HG03571 (cell line): Measurements from ENCODE around the gene GBP7.
A peak's percentile ranks its signal among the peaks of the same experiment; 100 is the strongest.
"Not testable (repeated sequence)": the region's sequence is repeated elsewhere in the genome, so short reads cannot be mapped to it uniquely, and the experiment has no call there.

Experiments
- ATAC-seq: cut with Tn5 transposase; IDR thresholded peaks from one replicate; pipeline ENCODE4 v1.9.1; 2021; ENCODE audit not compliant: unreplicated experiment

Gene GBP7

DNA sequence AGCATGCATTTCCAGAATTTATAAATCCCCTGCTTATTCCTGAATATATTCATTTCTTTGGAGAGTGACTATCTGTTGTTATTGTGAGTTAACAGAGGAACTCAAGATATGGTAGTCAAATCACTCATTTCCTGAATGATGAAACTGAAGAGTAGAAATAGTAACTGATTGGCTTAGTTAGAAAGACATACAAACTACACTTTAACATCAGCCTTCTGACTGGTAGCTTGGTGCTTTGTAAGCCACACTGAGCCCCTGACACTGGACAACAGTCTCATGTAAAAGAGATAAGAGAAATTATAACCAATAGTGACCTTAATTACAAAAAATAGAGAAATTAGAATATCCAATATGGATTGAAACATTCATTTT is 4.8 kb downstream of the GBP7 start:
- no peak for ATAC-seq

DNA sequence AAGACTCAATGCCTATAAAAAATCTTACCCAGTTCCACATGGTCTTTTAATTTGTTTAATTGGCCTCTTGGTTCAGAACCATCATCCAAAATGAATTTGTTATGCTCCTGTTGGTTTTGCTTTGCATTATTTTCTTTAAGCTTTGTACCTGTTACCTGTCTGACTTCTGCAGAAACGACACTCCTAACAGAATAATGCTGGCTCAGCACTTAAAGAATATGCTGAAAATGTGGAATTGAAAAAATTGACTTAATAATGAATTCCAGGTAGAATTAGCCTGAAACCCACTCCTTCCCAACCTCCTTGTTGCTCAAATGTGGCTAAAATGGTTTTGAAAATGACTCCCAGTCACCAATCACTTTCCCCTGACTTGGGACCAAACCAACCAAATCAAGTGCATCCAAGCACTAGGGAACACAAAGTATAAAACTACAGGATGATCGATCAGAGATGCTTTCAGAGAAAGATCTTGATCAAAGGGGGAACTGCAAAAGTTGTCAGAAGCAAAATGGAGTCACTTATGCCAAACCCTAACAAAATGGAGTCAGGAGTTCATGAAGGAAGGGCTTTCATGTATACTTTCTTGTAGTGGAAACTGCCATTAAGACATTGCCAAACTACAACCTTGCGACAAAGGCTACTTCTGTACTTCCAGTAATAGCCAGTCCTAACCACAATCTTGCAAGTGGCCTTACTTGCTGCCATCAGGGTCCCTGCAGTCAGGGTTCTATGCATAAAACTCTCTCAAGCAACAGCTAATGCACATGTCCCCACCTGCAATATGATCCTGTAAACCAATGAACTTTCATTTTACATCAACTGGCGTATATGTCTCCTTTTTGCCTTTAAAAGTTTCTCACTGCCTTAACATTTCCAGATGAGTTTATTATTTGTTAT is 5.4 kb downstream of the GBP7 start:
- no peak for ATAC-seq

DNA sequence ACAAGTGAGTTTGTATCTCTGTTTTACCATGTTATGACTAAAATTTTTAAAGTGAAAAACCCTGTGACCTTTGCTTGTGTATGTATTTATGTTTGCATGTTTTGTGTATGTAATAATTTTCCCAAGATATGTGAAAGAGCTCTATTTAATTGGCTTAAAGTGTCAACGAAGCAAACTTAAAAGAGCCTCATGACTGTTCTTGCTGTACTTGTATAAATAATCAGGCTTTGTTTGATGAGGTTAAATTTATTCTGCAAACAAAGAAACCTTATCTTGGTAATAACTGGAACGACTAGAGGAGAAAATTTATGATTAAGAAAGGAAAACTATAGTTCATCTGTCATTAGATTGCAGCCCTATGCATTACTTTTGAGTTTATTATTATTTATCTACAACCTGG is 6.6 kb downstream of the GBP7 start:
- no peak for ATAC-seq

DNA sequence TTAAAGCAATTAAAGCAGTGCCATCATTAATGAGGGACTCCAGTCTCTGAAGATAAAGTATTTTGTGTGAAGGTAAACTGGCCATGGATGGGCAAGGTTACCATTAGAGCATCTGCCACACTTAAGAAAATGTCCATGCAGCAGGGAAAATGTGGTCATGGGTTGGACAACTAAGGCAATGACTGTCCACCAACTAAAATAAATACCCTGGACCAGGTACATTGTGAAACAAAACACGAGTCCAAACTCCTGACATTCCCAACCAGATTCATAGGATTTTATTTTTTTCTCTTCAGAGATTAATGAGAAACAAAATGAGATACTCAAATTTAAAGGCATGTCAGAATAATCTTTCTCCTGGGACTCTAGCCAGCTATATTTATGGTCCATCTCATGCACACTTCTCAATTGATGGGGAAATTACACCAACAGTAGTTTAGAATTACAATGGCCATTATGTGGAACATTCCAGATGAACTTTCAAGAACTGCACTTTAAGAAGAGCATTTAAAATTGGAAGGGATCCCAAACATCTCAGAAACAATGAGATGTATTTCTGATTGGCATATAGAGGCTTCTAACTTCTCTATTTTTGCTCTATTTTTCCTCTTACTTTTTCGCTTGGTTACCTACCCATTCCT is 8.1 kb downstream of the GBP7 start:
- ATAC-seq, result no peak

DNA sequence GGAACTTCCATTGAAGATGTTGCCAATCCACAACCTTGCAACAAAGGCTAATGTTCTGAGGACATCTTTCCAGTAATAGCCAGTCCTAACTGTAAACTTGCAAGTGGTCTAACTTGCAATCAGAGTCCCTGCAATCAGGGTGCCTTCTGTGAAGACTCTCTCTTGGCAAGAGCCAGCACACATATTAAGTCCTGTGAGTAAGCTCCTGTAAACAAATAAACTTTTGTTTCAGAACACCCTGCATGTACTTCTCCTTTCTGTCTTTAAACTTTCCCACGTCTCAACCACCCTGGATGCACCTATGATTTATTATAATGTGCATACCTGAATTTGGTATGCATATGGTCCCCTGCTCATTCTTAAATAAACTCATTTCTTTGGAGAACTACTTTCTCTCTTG is 9.1 kb downstream of the GBP7 start:
- ATAC-seq, result no peak

DNA sequence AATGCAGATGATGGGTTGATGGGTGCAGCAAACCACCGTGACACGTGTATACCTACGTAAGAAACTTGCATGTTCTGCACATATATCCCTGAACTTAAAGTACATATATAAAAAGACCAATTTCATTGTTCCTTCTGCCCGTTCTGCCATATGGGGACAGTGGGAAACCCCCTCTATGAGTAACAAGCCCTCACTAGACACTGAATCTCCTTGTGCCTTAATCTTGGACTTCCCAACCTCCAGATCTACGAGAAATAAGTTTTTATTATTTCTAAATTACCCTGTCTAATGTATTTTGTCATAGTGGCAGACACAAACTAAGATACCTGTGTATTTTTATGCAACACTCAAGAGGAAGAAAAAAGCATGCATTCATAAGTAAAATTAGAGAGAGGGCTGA is 10.0 kb downstream of the GBP7 start:
- ATAC-seq, result no peak

DNA sequence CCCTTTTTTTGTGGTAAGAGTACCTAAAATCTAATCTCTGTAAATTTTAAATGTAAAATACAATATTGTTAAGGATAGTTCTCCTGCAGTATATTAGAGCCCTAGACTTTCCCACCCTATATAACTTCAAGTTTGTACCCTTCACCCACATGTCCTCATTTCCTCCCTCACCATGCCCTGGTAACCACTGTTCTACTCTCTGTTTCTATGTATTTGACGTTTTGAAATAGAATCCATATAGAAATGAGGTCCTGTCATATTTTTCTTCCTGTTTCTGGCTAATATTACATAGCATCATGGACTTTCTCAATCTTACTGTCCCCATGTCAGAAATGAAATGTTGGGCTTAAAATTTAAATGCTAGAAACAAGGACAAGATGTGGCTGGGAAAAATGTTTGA is 24.8 kb downstream of the GBP7 start:
- no peak for ATAC-seq

DNA sequence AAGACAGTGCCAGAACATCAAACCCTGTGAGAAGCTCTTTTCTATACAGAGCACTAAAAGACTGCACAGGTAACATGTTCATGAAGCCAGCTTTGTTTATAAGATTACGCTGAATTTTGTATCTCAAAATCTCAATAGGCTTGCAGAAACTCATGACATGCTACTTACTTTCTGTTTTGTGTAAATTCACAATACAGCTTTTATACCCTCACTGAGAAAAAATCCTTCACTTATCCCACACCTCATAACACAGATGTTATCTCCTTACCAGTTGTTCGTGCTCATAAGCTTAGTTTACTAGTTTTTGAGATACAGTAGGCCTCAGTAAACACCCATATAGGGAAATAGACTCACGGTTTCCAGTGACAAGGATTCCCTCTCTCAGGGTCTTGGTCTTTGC is 25.8 kb downstream of the GBP7 start:
- ATAC-seq, result no peak

DNA sequence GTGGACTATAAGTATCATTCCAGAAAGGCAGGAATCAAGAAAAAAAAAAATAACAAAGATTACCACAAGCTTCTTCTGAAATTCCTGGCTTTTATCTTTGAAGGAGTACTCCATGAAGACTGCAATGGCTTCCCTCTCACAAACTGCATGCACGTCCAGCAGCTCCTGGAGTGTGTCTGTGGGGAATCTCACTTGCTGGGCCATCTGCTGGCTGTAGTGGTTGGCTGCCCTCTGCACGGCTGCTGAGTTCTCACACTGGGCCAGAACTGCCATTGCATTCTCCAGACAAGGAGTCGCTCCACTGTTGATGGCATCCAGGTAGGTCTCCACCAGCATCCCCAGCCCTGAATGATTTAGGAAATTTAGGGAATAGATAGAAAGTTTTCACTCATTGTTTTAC is 26.6 kb downstream of the GBP7 start:
- no peak for ATAC-seq

DNA sequence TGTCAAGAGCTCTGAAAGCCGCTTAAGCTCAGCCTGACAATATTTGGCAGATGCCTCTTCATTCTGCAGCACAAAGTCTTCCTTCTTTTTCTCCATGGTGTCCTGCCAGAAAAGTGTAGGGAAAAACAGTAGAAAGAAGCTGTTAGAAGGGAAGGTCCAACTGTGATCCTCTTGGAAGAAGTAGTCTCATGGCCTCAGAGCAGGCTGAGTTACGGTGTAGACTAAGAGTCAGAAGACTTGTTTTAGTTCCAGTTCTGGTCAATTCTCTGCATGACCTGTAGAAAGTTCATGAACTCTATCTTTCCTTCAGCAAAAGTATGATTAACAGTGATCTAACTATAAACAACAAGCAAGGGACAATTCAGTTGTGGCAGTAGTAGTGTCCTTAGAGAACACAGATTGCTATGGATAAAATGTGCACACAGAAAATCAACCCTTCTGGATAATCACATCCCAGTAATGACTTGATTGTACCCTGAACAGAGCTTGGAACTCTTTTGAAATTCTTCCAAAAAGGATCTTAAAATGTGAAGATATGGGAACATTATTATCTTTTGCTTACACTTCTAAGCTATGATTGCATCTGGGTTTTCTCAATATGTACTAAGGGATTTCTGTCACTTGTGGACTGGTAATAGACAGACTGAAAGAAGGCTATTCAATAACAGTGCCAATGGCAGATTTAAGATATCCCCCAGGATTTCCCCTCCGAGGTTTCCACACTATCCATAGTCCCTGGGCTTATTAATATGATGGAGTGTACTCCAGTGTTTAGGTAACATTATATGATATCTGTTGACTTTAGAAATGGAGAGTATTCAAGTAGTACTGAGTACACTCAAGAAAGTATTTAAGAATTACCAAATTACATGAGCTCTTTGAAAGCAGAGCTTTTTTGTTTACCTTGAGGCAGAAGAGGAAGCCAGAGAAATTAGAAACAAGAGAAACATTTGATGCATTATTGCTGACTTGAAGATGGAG is 27.8 kb downstream of the GBP7 start:
- no peak for ATAC-seq

DNA sequence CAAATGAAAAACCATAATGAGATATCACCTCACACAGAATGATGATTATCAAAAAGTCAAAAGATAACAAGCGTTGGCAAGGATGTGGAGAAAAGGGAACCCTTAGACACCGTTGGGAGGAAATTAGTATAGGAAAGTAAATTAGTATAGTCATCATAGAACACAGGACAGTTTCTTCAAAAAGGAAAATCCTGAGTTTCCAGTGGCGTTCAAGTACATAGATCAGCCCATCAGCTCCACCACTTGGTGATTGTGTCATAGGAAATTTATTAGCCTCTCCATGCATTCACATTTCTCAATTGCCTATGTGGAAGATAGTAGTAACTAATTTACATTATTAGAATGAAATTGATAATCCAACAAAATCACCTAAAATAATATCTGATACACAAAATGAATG is 29.1 kb downstream of the GBP7 start:
- ATAC-seq, result no peak

DNA sequence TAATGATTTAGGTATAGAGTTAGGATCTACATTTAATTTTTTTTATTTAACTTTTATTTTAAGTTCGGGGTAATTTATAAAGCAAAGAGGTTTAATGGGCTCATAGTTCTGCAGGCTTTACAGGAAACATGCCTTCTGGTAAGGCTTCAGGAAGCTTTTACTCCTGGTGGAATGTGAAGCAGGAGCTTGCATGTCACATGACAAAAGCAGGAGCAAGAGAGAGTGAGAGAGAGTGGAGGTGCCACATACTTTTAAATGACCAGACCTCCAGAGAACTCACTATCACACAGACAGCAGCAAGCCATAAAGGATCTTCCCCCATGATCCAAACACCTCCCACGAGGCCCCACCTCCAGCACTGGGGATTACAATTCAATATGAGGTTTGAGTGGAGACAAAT is 32.3 kb downstream of the GBP7 start:
- ATAC-seq, result no peak

DNA sequence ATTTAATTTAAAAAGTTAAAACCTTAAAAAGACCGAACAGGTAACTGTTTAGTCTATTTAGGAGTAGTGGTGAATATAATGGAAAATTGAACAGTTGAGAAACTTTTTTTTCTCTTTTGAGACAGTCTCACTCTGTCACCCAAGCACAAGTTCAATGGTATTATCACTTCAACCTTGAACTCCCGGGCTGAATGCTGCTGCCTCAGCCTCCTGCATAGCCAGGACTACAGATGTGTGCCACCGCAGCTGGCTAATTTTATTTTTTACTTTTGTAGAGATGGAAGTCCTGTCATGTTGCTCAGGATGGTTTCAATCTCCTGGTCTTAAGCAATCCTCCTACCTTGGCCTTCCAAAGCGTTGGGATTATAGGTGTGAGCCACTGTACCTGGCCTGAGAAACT is 33.6 kb downstream of the GBP7 start:
- no peak for ATAC-seq

DNA sequence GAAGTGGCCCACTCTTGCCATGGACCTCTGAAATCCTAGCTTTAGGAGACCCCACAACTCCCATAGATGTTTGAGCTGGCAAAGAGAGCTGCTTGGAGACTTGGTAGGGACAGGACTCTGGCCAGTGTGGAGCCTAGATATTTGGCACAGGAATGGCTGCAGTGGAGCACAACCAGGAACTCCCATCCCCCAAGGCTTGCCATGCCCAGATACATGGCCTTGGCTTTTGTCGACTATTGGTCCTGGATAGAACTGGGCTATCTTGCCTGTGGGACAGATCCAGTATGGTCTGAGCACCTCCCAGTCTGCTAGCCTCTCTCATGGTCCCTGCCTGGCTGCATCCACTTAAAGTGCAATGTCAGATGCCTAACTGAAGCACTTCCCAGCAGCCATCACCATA is 42.1 kb downstream of the GBP7 start:
- no peak for ATAC-seq

DNA sequence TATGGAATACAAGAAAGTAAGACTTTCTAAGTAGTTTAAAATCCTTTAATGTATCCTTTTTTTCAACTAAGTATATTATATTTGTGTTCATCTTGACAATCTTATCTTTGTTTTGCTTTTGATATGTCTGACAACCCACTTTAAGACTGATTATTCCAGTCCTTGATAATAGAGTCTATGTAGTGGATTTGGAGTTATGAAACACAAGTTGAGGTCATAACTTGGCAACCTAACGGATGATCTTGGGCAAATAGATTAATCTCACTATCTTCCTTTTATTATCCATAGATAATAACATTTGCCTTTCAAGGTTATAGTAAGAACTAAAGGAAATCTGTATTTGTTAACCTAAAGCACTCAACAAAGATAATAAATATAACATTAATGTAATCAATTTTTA is 45.1 kb downstream of the GBP7 start:
- no peak for ATAC-seq

DNA sequence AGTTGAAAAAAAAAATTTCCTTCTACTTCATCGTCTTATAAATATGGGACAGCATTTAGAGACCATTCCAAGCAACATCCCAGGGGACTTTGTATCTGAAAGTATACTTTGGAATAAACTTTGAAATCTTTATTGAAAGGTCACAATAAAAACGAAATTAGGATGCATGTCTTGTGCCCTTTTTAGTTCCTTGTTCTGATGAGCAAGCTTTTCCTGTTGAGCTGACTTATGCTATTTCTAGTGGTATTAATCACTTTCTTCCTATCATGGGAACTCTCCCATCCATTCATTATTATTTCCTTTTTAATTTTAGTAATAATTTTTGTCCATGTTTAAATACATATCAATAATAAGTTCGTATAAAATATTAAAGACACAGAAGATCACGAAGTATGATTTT is 45.9 kb downstream of the GBP7 start:
- ATAC-seq, result no peak

DNA sequence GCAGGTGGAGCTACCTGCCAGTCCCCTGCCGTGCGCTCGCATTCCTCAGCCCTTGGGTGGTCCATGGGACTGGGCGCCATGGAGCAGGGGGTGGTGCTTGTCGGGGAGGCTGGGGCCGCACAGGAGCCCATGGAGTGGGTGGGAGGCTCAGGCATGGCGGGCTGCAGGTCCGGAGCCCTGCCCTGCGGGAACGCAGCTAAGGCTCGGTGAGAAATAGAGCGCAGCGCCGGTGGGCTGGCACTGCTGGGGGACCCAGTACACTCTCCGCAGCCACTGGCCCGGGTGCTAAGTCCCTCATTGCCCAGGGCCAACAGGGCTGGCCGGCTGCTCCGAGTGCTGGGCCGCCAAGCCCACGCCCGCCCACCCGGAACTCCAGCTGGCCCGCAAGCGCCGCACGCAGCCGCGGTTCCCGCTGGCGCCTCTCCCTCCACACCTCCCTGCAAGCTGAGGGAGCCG is 47.8 kb downstream of the GBP7 start:
- ATAC-seq, result not testable (repeated sequence)

DNA sequence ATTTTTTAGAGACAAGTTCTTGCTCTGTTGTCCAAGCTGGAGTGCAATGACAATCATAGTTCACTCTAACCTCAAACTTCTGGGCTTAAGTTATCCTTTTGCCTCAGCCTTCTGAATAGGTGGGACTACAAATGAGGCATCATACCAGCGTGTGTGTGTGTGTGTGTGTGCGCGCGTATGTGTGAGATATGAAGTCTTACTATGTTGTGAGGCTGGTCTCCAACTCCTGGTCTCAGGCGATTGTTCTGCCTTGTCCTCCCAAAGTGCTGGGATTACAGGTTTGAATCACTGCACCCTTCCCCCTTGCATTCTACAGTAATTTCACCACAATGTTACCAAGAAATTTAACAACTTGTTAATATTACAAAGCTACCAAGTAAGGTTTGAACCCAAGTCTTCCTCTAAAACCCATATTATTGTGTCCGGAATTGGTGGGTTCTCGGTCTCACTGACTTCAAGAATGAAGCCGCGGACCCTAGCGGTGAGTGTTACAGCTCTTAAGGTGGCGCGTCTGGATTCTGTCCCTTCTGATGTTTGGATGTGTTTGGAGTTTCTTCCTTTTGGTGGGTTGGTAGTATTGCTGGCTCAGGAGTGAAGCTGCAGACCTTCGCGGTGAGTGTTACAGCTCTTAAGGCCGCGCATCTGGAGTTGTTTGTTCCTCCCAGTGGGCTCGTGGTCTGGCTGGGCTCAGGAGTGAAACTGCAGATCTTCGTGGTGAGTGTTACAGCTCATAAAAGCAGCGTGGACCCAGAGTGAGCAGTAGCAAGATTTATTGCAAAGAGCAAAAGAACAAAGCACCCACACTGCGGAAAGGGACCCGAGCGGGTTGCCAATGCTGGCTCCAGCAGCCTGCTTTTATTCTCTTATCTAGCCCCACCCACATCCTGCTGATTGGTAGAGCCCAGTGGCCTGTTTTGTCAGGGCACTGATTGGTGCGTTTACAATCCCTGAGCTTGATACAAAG is 48.9 kb downstream of the GBP7 start:
- not testable (repeated sequence) for ATAC-seq

DNA sequence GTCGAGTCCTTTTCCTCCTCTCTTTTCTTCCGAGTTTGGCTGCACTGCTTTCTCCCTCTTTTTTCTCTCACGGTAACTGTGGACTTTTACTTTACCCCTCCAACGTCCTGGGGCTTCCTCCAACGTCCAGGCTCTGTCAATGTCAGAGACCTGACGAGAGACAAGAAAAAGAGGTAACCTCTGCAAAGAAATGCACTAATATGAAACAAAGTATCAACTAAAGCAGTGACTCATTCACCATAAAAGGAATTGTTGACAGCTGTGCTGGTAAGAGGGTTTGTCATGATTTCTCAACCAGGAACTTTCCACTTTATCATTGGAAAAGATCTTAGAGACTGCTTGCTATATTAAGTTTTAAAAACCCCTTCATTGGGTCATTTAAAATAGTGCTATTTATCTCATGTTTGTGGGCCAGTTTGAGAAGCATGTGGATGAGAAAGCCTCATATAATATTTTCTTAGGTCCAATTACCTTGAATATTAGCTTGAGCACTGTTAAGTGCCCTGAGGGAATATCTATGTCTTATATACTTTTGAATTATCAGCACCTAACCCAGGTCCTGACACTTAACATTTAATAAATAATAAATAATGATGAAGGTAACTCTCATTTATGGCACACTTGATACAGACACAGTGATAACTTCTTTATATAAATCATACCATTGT is 49.8 kb downstream of the GBP7 start, which contains the start of gene GBP2:
Gene GBP2, minus strand, starts transcription at position 202 of the 668 bp plus-strand sequence. CDS start 4,148 bp downstream, outside the sequence.
- peak; percentile 75 for ATAC-seq
